H1 (cell line): ENCODE measurements around the gene DAPK1. TPM values are rescaled to one million over a fixed set of nuclear protein-coding genes. Genes with fewer than 3 reads are reported as not detected.

Experiments
- CTCF ChIA-PET: fragments of 300-600 bp; sonication (Branson Sonifier 250); formaldehyde crosslinking; loops from one replicate; lab custom pipeline; 2021; ENCODE audit not compliant: partially characterized antibody; lab: Charles Lee
- POLR2A ChIA-PET: fragments of 300-600 bp; sonication (Branson Sonifier 250); formaldehyde crosslinking; loops from one replicate; lab custom pipeline; 2021; ENCODE audit warnings: inconsistent platforms; ENCODE audit not compliant: partially characterized antibody; lab: Charles Lee
- DNase-seq, 2 experiments: peaks; one replicate each; pipeline versions ENCODE4 v3.0.0 to v3.0.0-alpha.2; 2010 to 2022; ENCODE audit warnings: low spot score in 2 of 2, low read depth in 1 of 2, mixed read lengths in 1 of 2
- FAIRE-seq: peaks from 2 replicates; lab custom pipeline; 2011; peaks lifted over from hg19 to GRCh38; lab: Jason Lieb, UNC
- H2AFZ ChIP-seq: 2 replicates; pipeline ENCODE4 v1.8.1; 2012; ENCODE audit warnings: low read length, inconsistent platforms
- H2AK5ac ChIP-seq: 2 replicates; pipeline ENCODE4 v1.6.1; 2013; ENCODE audit warnings: low read depth, low read length
- H2BK120ac ChIP-seq: replicated peaks from 2 replicates; pipeline ENCODE3; 2013; ENCODE audit warnings: low read depth, low read length, inconsistent platforms
- H2BK12ac ChIP-seq: 2 replicates; pipeline ENCODE4 v1.6.1; 2013; ENCODE audit warnings: low read depth, low read length
- H2BK15ac ChIP-seq: 2 replicates; pipeline ENCODE4 v1.6.1; 2013; ENCODE audit warnings: low read length
- H2BK20ac ChIP-seq: 2 replicates; pipeline ENCODE4 v1.6.1; 2013; ENCODE audit warnings: low read length
- H2BK5ac ChIP-seq: 2 replicates; pipeline ENCODE4 v1.6.1; 2013; ENCODE audit warnings: low read depth, low read length
- H3K14ac ChIP-seq: 2 replicates; pipeline ENCODE4 v1.6.1; 2013; ENCODE audit warnings: inconsistent platforms; ENCODE audit not compliant: insufficient read length
- H3K18ac ChIP-seq: 2 replicates; pipeline ENCODE4 v1.6.1; 2013; ENCODE audit warnings: low read length; ENCODE audit errors: extremely low read depth
- H3K23ac ChIP-seq: 2 replicates; pipeline ENCODE4 v1.6.1; 2013; ENCODE audit warnings: inconsistent platforms; ENCODE audit not compliant: insufficient read length
- H3K23me2 ChIP-seq: 2 replicates; pipeline ENCODE4 v1.6.1; 2013; ENCODE audit warnings: low read depth, low read length
- H3K27ac ChIP-seq: 2 replicates; pipeline ENCODE4 v1.6.1; 2011; ENCODE audit warnings: low read depth, low read length, inconsistent platforms
- H3K27me3 ChIP-seq, 4 experiments: replicated peaks in 1 of 4; 1 replicate in 1 of 4; 2 replicates in 3 of 4; pipeline versions ENCODE4 v1.6.1 to v1.8.1; 2011 to 2013; ENCODE audit warnings: low read length in 3 of 4, mild to moderate bottlenecking in 3 of 4, inconsistent platforms in 2 of 4, mixed read lengths in 2 of 4, moderate library complexity in 1 of 4; ENCODE audit not compliant: control insufficient read depth in 3 of 4, insufficient read depth in 3 of 4; ENCODE audit errors: extremely low read depth in 1 of 4
- H3K36me3 ChIP-seq, 4 experiments: 2 replicates each; pipeline versions ENCODE4 v1.6.1 to v1.8.1; 2011 to 2013; ENCODE audit warnings: mild to moderate bottlenecking in 4 of 4, low read length in 3 of 4, moderate library complexity in 2 of 4, control low read depth in 1 of 4, inconsistent platforms in 1 of 4; ENCODE audit not compliant: insufficient read depth in 4 of 4, control insufficient read depth in 2 of 4
- H3K4ac ChIP-seq: replicated peaks from 2 replicates; pipeline ENCODE3; 2013; ENCODE audit warnings: low read length, low read depth, mixed read lengths, inconsistent platforms; ENCODE audit not compliant: insufficient read length
- H3K4me1 ChIP-seq, 4 experiments: replicated peaks in 1 of 4; 1 replicate in 1 of 4; 2 replicates in 3 of 4; pipeline versions ENCODE4 v1.6.1 to v1.8.1; 2011 to 2013; ENCODE audit warnings: low read length in 3 of 4, inconsistent platforms in 2 of 4, mixed read lengths in 1 of 4; ENCODE audit not compliant: insufficient read depth in 4 of 4, control insufficient read depth in 3 of 4
- H3K4me2 ChIP-seq, 2 experiments: 2 replicates each; pipeline versions ENCODE4 v1.6.1 to v1.8.1; 2011 to 2013; ENCODE audit warnings: low read depth in 2 of 2, low read length in 2 of 2, control low read depth in 1 of 2, inconsistent platforms in 1 of 2, mild to moderate bottlenecking in 1 of 2; ENCODE audit not compliant: insufficient read depth in 1 of 2
- H3K4me3 ChIP-seq, 4 experiments: fragments of 200-600, 300-600 bp in 1 of 4; sonication (generic), shearing (Covaris generic), sonication (Bioruptor Twin) in 1 of 4; 2 replicates each; pipeline versions ENCODE4 v1.5.1 to v1.8.1; 2011 to 2016; ENCODE audit warnings: low read length in 4 of 4, low read depth in 3 of 4, control low read depth in 2 of 4, inconsistent platforms in 2 of 4, mild to moderate bottlenecking in 2 of 4, mixed read lengths in 1 of 4, moderate library complexity in 1 of 4; ENCODE audit not compliant: insufficient read depth in 2 of 4; ENCODE audit errors: extremely low read depth in 1 of 4
- H3K56ac ChIP-seq: replicated peaks from 2 replicates; pipeline ENCODE3; 2013; ENCODE audit warnings: low read depth, mild to moderate bottlenecking, mixed read lengths, low read length, inconsistent platforms; ENCODE audit not compliant: insufficient read length
- H3K79me1 ChIP-seq: 2 replicates; pipeline ENCODE4 v1.6.1; 2013; ENCODE audit warnings: low read depth, low read length, control low read depth
- H3K79me2 ChIP-seq, 2 experiments: 2 replicates each; pipeline versions ENCODE4 v1.6.1 to v1.8.1; 2012 to 2013; ENCODE audit warnings: low read length in 2 of 2, mild to moderate bottlenecking in 2 of 2, inconsistent platforms in 1 of 2; ENCODE audit not compliant: insufficient read depth in 2 of 2, control insufficient read depth in 1 of 2
- H3K9ac ChIP-seq, 4 experiments: replicated peaks in 1 of 4; 1 replicate in 1 of 4; 2 replicates in 3 of 4; pipeline versions ENCODE4 v1.6.1 to v1.8.1; 2011 to 2013; ENCODE audit warnings: low read depth in 3 of 4, low read length in 3 of 4, control low read depth in 2 of 4, mild to moderate bottlenecking in 2 of 4, moderate library complexity in 2 of 4, inconsistent platforms in 1 of 4; ENCODE audit errors: extremely low read depth in 1 of 4
- H3K9me3 ChIP-seq, 2 experiments: 2 replicates each; pipeline versions ENCODE4 v1.6.1 to v1.8.1; 2012 to 2013; ENCODE audit warnings: mild to moderate bottlenecking in 2 of 2, moderate library complexity in 2 of 2, control low read depth in 1 of 2, inconsistent platforms in 1 of 2, low read depth in 1 of 2, low read length in 1 of 2, mixed read lengths in 1 of 2; ENCODE audit not compliant: insufficient read depth in 2 of 2
- H4K20me1 ChIP-seq, 2 experiments: replicated peaks in 1 of 2; 2 replicates each; pipeline versions ENCODE3 to v1.8.1; 2011 to 2013; ENCODE audit warnings: inconsistent platforms in 2 of 2, low read length in 2 of 2, mild to moderate bottlenecking in 1 of 2; ENCODE audit not compliant: insufficient read depth in 2 of 2, control insufficient read depth in 1 of 2
- H4K5ac ChIP-seq: 2 replicates; pipeline ENCODE4 v1.6.1; 2013; ENCODE audit warnings: low read length, low read depth, mixed read lengths, inconsistent platforms; ENCODE audit not compliant: insufficient read length
- H4K8ac ChIP-seq: 2 replicates; pipeline ENCODE4 v1.8.0; 2013; ENCODE audit warnings: mild to moderate bottlenecking, moderate library complexity, low read length, inconsistent platforms; ENCODE audit not compliant: insufficient read depth; ENCODE audit errors: extremely low read depth
- H4K91ac ChIP-seq: replicated peaks from 2 replicates; pipeline ENCODE3; 2013; ENCODE audit warnings: low read length, mixed read lengths, inconsistent platforms; ENCODE audit not compliant: insufficient read length
- CHD2 ChIP-seq: IDR thresholded peaks from 2 replicates; pipeline ENCODE4 v1.6.1; 2012; ENCODE audit warnings: low read length, improper control_type of control experiment
- KDM4A ChIP-seq: IDR thresholded peaks from one replicate; pipeline ENCODE4 v1.7.1; 2012; ENCODE audit warnings: low read depth, mild to moderate bottlenecking, moderate library complexity, low read length, inconsistent platforms; ENCODE audit not compliant: severe bottlenecking
- SAP30 ChIP-seq: fragments of 300-600 bp; sonication (generic); IDR thresholded peaks from 2 replicates; pipeline ENCODE4 v1.7.1; 2012; ENCODE audit warnings: low read length, moderate library complexity, mild to moderate bottlenecking, inconsistent platforms; ENCODE audit not compliant: insufficient read depth, insufficient replicate concordance
- WGBS, 2 experiments: shearing (Covaris generic) in 1 of 2; methylation state at CpG; one replicate each; pipeline versions ENCODE4 v1.1.6 to v1.1.7; 2013 to 2015; ENCODE audit warnings: low lambda C conversion rate in 2 of 2, mixed read lengths in 2 of 2, inconsistent platforms in 1 of 2, low coverage in 1 of 2, missing lambda C conversion rate in 1 of 2; ENCODE audit not compliant: insufficient replicate concordance in 2 of 2, insufficient coverage in 1 of 2, insufficient read length in 1 of 2; ENCODE audit errors: extremely low coverage in 1 of 2, missing lambda C conversion rate in 1 of 2; 5-methylcytosine and 5-hydroxymethylcytosine counted together
- polyA plus RNA-seq, 7 experiments: library from polyadenylated mRNA; depleted of rRNA in 3 of 7; stranded (reverse) in 5 of 7; unstranded in 2 of 7; fragments of >200 nt in 5 of 7; fragments of 200-250 nt in 2 of 7; gene quantifications; 1 replicate in 5 of 7; 2 replicates in 1 of 7; 4 replicates in 1 of 7; pipeline versions ENCODE4 v1.2.1 to v1.2.3, GENCODE V29; 2011 to 2013; ENCODE audit warnings: missing spikeins in 2 of 7, mixed read lengths in 2 of 7
- total RNA-seq: library from RNA; stranded (reverse); fragmentation: NEBNext Ultra II Directional; extraction: Animal tissue kit (Norgen Biotek cat#: 25700); gene quantifications from 2 replicates; pipeline ENCODE4 v1.2.1, GENCODE V29; 2021
- TF ChIP-seq, protein P1 (sequence below): IDR thresholded peaks from 2 replicates; pipeline ENCODE4 v1.6.1; 2011; ENCODE audit warnings: low read length, improper control_type of control experiment
- TF ChIP-seq, protein P2 (sequence below): IDR thresholded peaks from 2 replicates; pipeline ENCODE4 v1.6.1; 2012; ENCODE audit warnings: low read length, inconsistent platforms

The DAPK1 gene
- total and polyA plus RNA-seq, 2 of the 8 experiments (the other 6 are each of a cell fraction or from before 2014, with no cell fraction given), result 62.4 to 131 TPM

DNA sequence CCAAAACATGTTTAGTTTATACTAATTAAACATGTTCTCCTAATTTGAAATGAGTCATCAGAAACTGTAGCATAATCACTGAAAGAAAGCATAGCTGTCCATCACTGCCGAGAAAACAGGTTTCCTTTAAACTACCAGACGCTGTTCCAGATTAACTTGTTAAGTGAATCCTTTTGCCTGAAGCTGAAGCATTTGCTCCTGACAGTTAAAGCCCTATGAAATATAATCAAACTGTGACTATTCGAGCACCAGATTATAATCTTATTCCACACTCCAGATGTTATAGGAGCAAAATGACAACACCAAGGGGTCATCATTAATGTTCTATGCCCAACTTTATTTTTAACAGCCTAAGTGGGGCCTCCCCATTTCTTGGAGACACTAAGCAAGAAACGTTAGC lies 142.3 kb downstream of the DAPK1 start:
- FAIRE-seq, result no peak
- Histone ChIP-seq H3K79me1 (peaks cover 2% of the 10 kb centered on the region; the same call in 1 of the 2 replicates), H3K14ac (no peak overlapping the region), H3K79me2 (no peaks in the 10 kb centered on the region; a peak in 1 of 4 replicates), H2BK120ac (no peak overlapping the region), H4K91ac (no peak overlapping the region), H4K5ac (no peak overlapping the region), H3K18ac (no peak overlapping the region), H3K4me2 (no peak overlapping the region), H3K9ac (no peak overlapping the region), H3K56ac (no peak overlapping the region), H2BK15ac (no peak overlapping the region), H3K23me2 (no peaks in the 10 kb centered on the region; the same call in 1 of the 2 replicates), H3K36me3 (peaks cover 4 to 51% (median 22%) of the 10 kb centered on the region in 4 experiments; a peak in 7 of 8 replicates), H2AK5ac (no peak overlapping the region), H3K4me1 (peaks cover 0 to 9% (median 3%) of the 10 kb centered on the region in 4 experiments; a peak in 4 of 7 replicates), H2AFZ (no peak overlapping the region), H2BK5ac (no peak overlapping the region), H3K4me3 (no peak overlapping the region), H2BK12ac (no peak overlapping the region), H4K20me1 (no peaks in the 10 kb centered on the region), H3K27me3 (no peaks in the 10 kb centered on the region), H3K4ac (no peak overlapping the region), H3K23ac (no peak overlapping the region), H3K9me3 (no peaks in the 10 kb centered on the region), H3K27ac (no peak overlapping the region), H2BK20ac (no peak overlapping the region), H4K8ac (no peak overlapping the region)
- ChIA-PET POLR2A (no interaction called here), CTCF (interaction anchor here (2.1 kb wide), 1 partner anchor 13 kb away, joined by 4 read pairs; no protein-coding TSS in a partner anchor)
- 86% methylated on average over 4 of the region's 4 CpGs; no CpG with 5 or more reads in 1 of the 2 experiments for WGBS, 2 experiments
- no peak for DNase-seq
- TF ChIP-seq KDM4A (no peak), SAP30 (no peak), CHD2 (no peak)
- TF ChIP-seq, protein P1, sequence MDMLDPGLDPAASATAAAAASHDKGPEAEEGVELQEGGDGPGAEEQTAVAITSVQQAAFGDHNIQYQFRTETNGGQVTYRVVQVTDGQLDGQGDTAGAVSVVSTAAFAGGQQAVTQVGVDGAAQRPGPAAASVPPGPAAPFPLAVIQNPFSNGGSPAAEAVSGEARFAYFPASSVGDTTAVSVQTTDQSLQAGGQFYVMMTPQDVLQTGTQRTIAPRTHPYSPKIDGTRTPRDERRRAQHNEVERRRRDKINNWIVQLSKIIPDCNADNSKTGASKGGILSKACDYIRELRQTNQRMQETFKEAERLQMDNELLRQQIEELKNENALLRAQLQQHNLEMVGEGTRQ, result no peak
- TF ChIP-seq, protein P2, sequence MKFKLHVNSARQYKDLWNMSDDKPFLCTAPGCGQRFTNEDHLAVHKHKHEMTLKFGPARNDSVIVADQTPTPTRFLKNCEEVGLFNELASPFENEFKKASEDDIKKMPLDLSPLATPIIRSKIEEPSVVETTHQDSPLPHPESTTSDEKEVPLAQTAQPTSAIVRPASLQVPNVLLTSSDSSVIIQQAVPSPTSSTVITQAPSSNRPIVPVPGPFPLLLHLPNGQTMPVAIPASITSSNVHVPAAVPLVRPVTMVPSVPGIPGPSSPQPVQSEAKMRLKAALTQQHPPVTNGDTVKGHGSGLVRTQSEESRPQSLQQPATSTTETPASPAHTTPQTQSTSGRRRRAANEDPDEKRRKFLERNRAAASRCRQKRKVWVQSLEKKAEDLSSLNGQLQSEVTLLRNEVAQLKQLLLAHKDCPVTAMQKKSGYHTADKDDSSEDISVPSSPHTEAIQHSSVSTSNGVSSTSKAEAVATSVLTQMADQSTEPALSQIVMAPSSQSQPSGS, result no peak
